Measurements from ENCODE around the gene POU3F1.

- TF ChIP-seq, protein P1, sequence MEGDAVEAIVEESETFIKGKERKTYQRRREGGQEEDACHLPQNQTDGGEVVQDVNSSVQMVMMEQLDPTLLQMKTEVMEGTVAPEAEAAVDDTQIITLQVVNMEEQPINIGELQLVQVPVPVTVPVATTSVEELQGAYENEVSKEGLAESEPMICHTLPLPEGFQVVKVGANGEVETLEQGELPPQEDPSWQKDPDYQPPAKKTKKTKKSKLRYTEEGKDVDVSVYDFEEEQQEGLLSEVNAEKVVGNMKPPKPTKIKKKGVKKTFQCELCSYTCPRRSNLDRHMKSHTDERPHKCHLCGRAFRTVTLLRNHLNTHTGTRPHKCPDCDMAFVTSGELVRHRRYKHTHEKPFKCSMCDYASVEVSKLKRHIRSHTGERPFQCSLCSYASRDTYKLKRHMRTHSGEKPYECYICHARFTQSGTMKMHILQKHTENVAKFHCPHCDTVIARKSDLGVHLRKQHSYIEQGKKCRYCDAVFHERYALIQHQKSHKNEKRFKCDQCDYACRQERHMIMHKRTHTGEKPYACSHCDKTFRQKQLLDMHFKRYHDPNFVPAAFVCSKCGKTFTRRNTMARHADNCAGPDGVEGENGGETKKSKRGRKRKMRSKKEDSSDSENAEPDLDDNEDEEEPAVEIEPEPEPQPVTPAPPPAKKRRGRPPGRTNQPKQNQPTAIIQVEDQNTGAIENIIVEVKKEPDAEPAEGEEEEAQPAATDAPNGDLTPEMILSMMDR (conservative IDR thresholded peaks at IDR 0.05; ENCODE audit: low read depth, low read length) = no peak
- TF ChIP-seq EZH2 (IDR thresholded peaks at IDR 0.05; ENCODE audit: low read length, unreplicated experiment) (no peak), EZH2phosphoT487 (IDR thresholded peaks at IDR 0.05; ENCODE audit: borderline replicate concordance, low read length) (no peak)
Measured at GRCh38 chr1:38041936-38042834, 4.4 kb downstream of the POU3F1 start.
